Glomerular endothelial cell (primary cell): ENCODE measurements around the gene COL6A1. TPM values are rescaled to one million over a fixed set of nuclear protein-coding genes. Genes with fewer than 3 reads are reported as not detected.

Source experiments
- total RNA-seq: library from RNA; depleted of rRNA; stranded (reverse); fragments of >200 nt; gene quantifications from 2 replicates; pipeline ENCODE4 v1.2.3, GENCODE V29; 2015

COL6A1 gene
- total RNA-seq, 1 donor from 2014 or later, result 165 TPM

Other genes with a start within 250 kb of the COL6A1 start
- gene COL6A2, start 116.3 kb downstream of the COL6A1 start, total RNA-seq, result 110 and 140 TPM in 2 replicates
- gene FTCD, start 173.8 kb downstream of the COL6A1 start, total RNA-seq, result 0.64 TPM in 1 of 2 replicates, not detected in the other
- gene SPATC1L, start 202.7 kb downstream of the COL6A1 start, total RNA-seq, result 25.2 and 27.1 TPM in 2 replicates
- gene LSS, start 247.0 kb downstream of the COL6A1 start, total RNA-seq, result 91.5 and 136 TPM in 2 replicates